HG03378 (cell line): ENCODE results near the gene FOXJ1.

Source experiments
- ATAC-seq: cut with Tn5 transposase; IDR thresholded peaks from one replicate; pipeline ENCODE4 v1.9.1; 2021; ENCODE audit warnings: mild to moderate bottlenecking, moderate library complexity; ENCODE audit not compliant: unreplicated experiment

FOXJ1 gene

GRCh38 chr17:76161619-76162266, 20.7 kb upstream of the FOXJ1 start:
- no peak for ATAC-seq

- no peak for ATAC-seq
These were observed 20.0 kb upstream of the FOXJ1 start for GRCh38 chr17:76160896-76161528.

- no peak for ATAC-seq
These were observed 18.1 kb upstream of the FOXJ1 start for GRCh38 chr17:76159157-76159556.

GRCh38 chr17:76157759-76158158, 16.7 kb upstream of the FOXJ1 start:
- ATAC-seq: no peak

GRCh38 chr17:76156662-76156991, 15.6 kb upstream of the FOXJ1 start:
- ATAC-seq: no peak

GRCh38 chr17:76155988-76156661, 15.1 kb upstream of the FOXJ1 start:
- no peak for ATAC-seq

- ATAC-seq: no peak
These were observed 14.1 kb upstream of the FOXJ1 start for GRCh38 chr17:76154936-76155845.

- no peak for ATAC-seq
These were observed 13.2 kb upstream of the FOXJ1 start for GRCh38 chr17:76154292-76154691.

- no peak for ATAC-seq
These were observed 12.6 kb upstream of the FOXJ1 start for GRCh38 chr17:76153640-76154039.

- ATAC-seq: no peak
These were observed 12.2 kb upstream of the FOXJ1 start for GRCh38 chr17:76153202-76153601.

- ATAC-seq: no peak
These were observed 11.5 kb upstream of the FOXJ1 start for GRCh38 chr17:76152591-76152990.

GRCh38 chr17:76151896-76152454, 10.9 kb upstream of the FOXJ1 start:
- ATAC-seq: no peak

GRCh38 chr17:76150712-76151622, 9.9 kb upstream of the FOXJ1 start:
- no peak for ATAC-seq

- no peak for ATAC-seq
These were observed 8.2 kb upstream of the FOXJ1 start for GRCh38 chr17:76149214-76149613.

- no peak for ATAC-seq
These were observed 6.9 kb upstream of the FOXJ1 start for GRCh38 chr17:76148015-76148326.

GRCh38 chr17:76147211-76148014, 6.4 kb upstream of the FOXJ1 start:
- no peak for ATAC-seq

GRCh38 chr17:76146053-76146851, 5.2 kb upstream of the FOXJ1 start:
- ATAC-seq: no peak

- ATAC-seq: no peak
These were observed 4.4 kb upstream of the FOXJ1 start for GRCh38 chr17:76145231-76146052.
